Lung microvascular endothelial cell (primary cell): ENCODE results near the gene SMG6. TPM values are rescaled to one million over a fixed set of nuclear protein-coding genes. Genes with fewer than 3 reads are reported as not detected.

Experiments used
- DNase-seq, 2 donors: peaks; one replicate each; pipeline versions ENCODE4 v3.0.0 to v3.0.0-alpha.2; 2010; ENCODE audit warnings: low read depth in 2 of 2
- total RNA-seq: library from RNA; depleted of rRNA; stranded (reverse); fragments of >200 nt; gene quantifications from 2 replicates; pipeline ENCODE4 v1.2.1, GENCODE V29; 2014

The SMG6 gene
- total RNA-seq, 1 donor from 2014 or later, result 23.8 TPM

- DNase-seq, result peak; percentile 54 to 75
These were observed 66.1 kb downstream of the SMG6 start for GRCh38 chr17:2237521-2237921.

DNA sequence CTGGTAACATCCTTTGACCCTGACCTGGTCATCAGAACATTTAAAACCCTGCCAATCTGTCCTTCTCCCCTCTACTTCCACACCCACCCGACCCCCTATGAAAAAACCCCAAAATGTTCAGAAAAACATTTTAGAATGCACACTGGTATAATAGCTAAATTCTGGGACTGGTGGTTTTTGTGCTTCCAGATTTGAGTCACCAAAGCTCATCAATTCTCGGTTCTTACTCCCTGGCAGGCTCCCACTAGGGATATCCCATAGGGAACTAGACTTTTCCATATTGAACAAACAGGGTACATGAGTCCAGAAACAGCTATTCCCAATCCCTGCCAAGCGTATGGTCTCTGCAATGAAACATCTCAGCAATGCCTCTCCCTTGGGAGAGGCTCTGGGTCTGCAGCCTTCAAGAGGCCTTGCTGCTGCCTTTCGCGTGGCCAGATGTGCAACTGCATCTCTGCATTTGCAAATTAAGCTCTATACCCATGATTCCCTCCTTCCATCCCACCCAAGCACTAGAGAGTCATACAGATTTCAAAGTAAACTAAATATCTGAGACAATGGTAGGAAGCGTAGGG, 67.7 kb downstream of the SMG6 start:
- DNase-seq, result no peak

- no peak for DNase-seq
These were observed 68.3 kb downstream of the SMG6 start for GRCh38 chr17:2235265-2235664.

DNA sequence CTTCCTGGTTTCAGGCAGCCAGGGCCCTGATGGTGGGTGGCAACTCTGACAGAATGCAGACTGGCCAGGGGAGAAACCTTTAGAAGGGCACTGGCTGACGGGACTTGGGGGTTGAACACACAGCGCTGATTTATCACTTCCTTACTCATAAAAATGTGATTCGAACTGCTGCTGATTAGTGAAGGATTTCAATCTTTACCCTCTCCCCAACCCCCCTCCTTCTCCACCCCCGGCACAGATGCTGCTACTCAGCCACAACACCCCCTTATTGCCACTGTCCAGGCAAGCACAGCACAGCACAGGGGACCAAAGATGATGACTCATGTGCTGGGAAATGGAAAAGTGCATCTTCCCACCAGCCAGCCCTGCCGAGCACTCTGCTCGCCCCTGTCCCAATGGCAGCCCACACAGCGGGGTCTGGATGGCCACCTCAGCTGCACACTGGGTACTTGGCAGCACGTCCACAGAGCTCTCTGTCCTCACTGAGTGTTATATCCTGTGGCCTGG, 70.1 kb downstream of the SMG6 start:
- peak; percentile 32 to 86 for DNase-seq

GRCh38 chr17:2232244-2232638, 71.3 kb downstream of the SMG6 start:
- DNase-seq, result peak in 1 of 2 donors; percentile 70

DNA sequence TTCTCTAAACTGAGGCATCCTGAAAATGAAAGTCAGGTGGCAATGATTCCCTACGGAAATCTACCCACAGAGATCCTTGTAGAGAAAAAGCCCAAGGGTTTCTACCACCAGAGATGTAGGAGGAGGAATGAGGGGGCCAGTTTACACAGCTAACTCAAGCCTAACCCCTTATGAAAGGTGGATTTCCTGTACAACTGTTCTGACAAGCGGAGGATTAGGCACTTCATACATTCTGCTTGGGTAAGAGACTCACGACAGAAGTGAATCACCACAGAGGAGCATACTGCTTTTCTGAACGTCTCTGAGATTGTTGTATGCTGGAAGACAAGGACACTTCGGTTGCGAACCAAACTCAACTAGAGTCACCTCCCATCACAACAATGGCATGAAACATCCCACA, 72.7 kb downstream of the SMG6 start:
- DNase-seq, result peak in 1 of 2 donors; percentile 38

- DNase-seq, result no peak
These were observed 76.4 kb downstream of the SMG6 start for GRCh38 chr17:2227025-2227699.

GRCh38 chr17:2223617-2223927, 80.0 kb downstream of the SMG6 start:
- no peak for DNase-seq

DNA sequence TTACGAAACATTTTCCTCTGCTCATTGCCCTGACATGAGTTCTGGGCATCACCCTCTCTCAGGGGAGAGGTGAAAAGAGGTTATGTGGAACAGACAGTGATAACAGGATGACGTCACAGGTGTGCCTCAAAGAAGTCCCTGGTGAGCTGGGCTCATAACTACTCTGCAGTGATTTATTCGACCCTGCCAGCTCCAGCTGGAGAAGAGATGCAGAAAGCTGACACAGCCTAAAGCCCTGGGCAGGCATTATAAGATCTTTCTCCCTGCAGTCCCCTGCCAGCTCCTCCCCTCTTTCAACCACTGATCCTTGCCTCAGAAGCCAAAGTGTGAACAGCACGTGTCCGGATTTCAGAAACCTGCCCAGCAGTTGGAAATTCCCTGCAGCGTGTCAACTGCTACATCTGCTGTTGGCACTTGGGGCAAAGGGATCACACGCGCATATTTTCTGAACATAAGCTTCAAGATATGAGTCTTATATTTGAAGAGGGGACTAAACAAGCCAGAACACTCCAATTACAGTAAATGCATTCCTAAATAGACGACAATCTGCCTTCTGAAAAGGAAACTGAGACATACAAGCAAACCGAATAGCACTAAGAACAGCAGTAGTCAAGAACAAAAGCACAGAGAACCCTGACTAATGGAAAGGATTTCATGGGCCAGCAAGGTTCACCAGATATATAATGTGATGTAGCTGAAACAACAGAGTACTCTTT, 80.5 kb downstream of the SMG6 start:
- peak in 1 of 2 donors; percentile 50 for DNase-seq

DNA sequence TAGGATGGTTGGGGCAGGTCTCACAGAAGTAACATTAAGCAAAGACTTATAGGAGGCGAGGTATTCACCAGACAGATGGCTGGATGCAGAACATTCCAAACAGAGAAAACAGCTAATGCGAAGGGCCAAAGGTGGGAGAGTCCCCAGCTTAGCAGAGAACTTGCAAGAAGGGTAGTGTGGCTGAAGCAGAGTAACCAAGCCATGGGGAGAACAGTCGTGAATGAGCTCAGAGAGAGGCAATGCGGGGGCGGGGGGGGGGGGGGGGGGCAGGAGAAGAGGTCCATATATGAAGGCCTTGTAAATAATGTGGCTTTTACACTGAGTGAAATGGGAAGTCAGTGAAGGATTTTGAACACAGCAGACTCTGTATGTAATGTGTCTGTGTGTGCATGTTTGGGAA, 81.3 kb downstream of the SMG6 start:
- no peak for DNase-seq

DNA sequence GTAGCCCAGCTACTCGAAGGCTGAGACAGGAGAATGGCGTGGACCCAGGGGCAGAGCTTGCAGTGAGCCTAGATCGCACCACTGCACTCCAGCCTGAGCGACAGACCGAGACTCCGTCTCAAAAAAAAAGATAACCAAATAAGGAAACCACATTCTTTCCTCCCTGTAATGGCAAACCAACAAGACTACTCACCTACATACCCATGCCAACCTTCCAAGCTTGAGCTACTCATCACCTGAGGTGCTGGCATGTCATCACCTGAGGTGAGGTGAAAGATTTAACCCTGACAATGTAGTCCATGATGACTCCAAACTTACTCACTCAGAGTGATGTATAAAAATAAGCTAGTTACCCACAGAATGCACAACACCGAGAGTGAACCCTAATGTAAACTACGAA, 85.2 kb downstream of the SMG6 start:
- no peak for DNase-seq

GRCh38 chr17:2215616-2216364, 87.8 kb downstream of the SMG6 start:
- DNase-seq, result peak; percentile 57 to 88

GRCh38 chr17:2214929-2215615, 88.5 kb downstream of the SMG6 start:
- peak; percentile 87 to 89 for DNase-seq

- peak; percentile 43 to 88 for DNase-seq
These were observed 89.3 kb downstream of the SMG6 start for GRCh38 chr17:2214047-2214928.

DNA sequence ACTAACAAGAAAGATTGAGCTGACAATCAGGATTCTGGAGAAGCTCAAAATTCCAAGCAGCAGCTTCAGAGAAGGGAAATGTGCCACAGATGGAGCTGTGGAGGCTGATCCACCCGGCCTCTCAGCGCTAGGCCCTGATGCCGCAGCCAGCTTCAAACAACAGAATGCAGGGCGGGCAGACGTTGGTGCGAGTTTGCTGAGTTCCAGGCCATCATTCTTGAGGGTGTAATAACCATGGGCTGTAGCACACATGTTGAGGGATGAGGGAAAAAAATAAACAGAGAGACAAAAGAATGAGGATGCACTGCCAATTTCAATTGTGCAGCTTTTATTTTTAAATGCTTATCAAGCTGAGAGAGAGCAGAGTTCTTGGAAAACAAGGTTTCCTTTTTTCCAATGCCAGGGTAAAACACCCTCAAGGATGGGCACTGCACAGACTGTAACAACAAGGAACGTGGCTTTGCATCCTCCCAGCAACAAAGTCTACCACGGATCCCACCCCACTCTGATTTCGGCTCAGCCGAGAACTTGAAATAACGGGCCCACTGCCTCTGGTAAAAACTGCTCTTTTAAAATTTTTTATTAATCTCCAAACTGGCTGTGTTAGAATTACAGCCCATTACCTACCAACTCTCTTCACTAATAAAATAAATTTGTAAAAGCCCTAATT, 90.2 kb downstream of the SMG6 start:
- peak in 1 of 2 donors; percentile 28 for DNase-seq

GRCh38 chr17:2212400-2212981, 91.1 kb downstream of the SMG6 start:
- peak in 1 of 2 donors; percentile 13 for DNase-seq

GRCh38 chr17:2211661-2212399, 91.8 kb downstream of the SMG6 start:
- peak in 1 of 2 donors; percentile 82 for DNase-seq

- DNase-seq, result no peak
These were observed 92.9 kb downstream of the SMG6 start for GRCh38 chr17:2210726-2211125.
